T47D (cell line): ENCODE results near the gene CDC14B.
"Not testable (repeated sequence)": the region's sequence is repeated elsewhere in the genome, so short reads cannot be mapped to it uniquely, and the experiment has no call there.

Source experiments
- DNase-seq, 2 experiments: peaks; one replicate each; pipeline versions ENCODE4 v3.0.0 to v3.0.0-alpha.2; 2011 to 2012; ENCODE audit warnings: low read depth in 1 of 2, low spot score in 1 of 2
- JUND ChIP-seq: IDR thresholded peaks from 2 replicates; pipeline ENCODE4 v1.6.1; 2012; ENCODE audit warnings: low read depth
- in situ Hi-C: cut with HindIII; loops from 2 replicates; pipeline ENCODE4 v1.10.0; 2016; ENCODE audit warnings: low sequenced_read_pairs, low pct_unique_long_range_greater_than_20kb

Gene CDC14B

GRCh38 chr9:96565671-96566497 lies 53.8 kb downstream of the CDC14B start:
- in situ Hi-C loops, result no loop called here
- no peak for DNase-seq

GRCh38 chr9:96564217-96564616 lies 55.4 kb downstream of the CDC14B start:
- TF ChIP-seq JUND, result no peak
- in situ Hi-C loops, result no loop called here
- DNase-seq, result no peak

More at GRCh38 chr9:96565671-96566497, 53.8 kb downstream of the CDC14B start:
- no peak for TF ChIP-seq JUND

GRCh38 chr9:96559339-96559943 lies 60.2 kb downstream of the CDC14B start:
- in situ Hi-C loops, result no loop called here
- DNase-seq, result no peak
- no peak for TF ChIP-seq JUND

- no peak for DNase-seq
- in situ Hi-C loops, result no loop called here
- no peak for TF ChIP-seq JUND
These were observed 61.7 kb downstream of the CDC14B start for GRCh38 chr9:96557921-96558320.

GRCh38 chr9:96556701-96557461 lies 62.8 kb downstream of the CDC14B start:
- in situ Hi-C loops, result no loop called here
- DNase-seq, result no peak
- no peak for TF ChIP-seq JUND

- no peak for DNase-seq
- TF ChIP-seq JUND, result no peak
- in situ Hi-C loops, result no loop called here
These were observed 63.9 kb downstream of the CDC14B start for GRCh38 chr9:96555567-96556386.

- in situ Hi-C loops, result no loop called here
- no peak for TF ChIP-seq JUND
- no peak for DNase-seq
These were observed 64.7 kb downstream of the CDC14B start for GRCh38 chr9:96554801-96555566.

GRCh38 chr9:96554326-96554725 lies 65.3 kb downstream of the CDC14B start:
- in situ Hi-C loops, result no loop called here
- no peak for DNase-seq
- no peak for TF ChIP-seq JUND

GRCh38 chr9:96553070-96553469 lies 66.6 kb downstream of the CDC14B start:
- in situ Hi-C loops, result no loop called here
- no peak for DNase-seq

GRCh38 chr9:96551403-96551802 lies 68.2 kb downstream of the CDC14B start:
- in situ Hi-C loops, result no loop called here
- no peak for DNase-seq
- TF ChIP-seq JUND, result no peak

More at GRCh38 chr9:96553070-96553469, 66.6 kb downstream of the CDC14B start:
- TF ChIP-seq JUND, result no peak

GRCh38 chr9:96550659-96551058 lies 69.0 kb downstream of the CDC14B start:
- no peak for DNase-seq
- no peak for TF ChIP-seq JUND
- in situ Hi-C loops, result no loop called here

GRCh38 chr9:96543131-96543530 lies 76.5 kb downstream of the CDC14B start:
- DNase-seq, in situ Hi-C loops: not testable (repeated sequence)
